ENCODE measurements around the gene SOX9. TPM values are rescaled to one million over a fixed set of nuclear protein-coding genes. Genes with fewer than 3 reads are reported as not detected.

The SOX9 gene
- total and polyA plus RNA-seq, 2 of the 8 experiments (the other 6 are each of a cell fraction or from before 2014, with no cell fraction given): 1.9 to 4.9 TPM

DNA sequence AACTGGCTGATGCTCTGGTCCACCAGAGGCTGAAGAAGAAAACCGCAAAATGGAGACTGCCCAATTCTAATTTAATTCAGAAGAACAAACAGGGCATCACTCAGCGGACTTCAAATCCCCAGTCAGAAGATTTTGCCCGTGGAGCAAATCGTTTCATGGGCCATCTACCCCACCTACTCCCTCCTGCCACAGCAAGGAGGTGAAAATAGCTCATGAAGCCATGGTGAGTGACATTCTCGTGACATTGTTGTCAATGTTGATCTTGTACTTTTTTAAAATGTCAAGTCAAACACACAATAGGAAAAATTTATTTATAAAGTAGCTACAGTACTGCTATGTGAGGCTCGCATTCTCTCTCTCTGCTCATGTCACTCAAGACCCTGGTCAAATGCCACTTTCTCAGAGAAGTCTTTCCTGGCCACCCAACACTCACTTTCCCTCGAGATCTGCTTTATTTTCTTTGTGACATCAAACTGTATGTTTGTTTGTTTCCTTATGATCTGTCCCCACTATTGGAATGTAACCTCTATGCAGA lies 31.3 kb upstream of the SOX9 start:
- no peak overlapping the region for H3K56ac ChIP-seq (replicated peaks; ENCODE audit: insufficient read length, low read depth, low read length)
- H3K79me2 ChIP-seq (ENCODE audit: control insufficient read depth in 1 of 2, insufficient read depth in 2 of 2, low read length in 2 of 2): no peaks in the 10 kb centered on the region
- no peak overlapping the region for H3K23ac ChIP-seq (ENCODE audit: insufficient read length)
- no peak overlapping the region for H2BK20ac ChIP-seq (ENCODE audit: low read length)
- H3K14ac ChIP-seq (ENCODE audit: insufficient read length): no peak overlapping the region
- no peak overlapping the region for H2BK15ac ChIP-seq (ENCODE audit: low read length)
- no peaks in the 10 kb centered on the region for H3K79me1 ChIP-seq (ENCODE audit: low read depth, low read length)
- H3K4me2 ChIP-seq (ENCODE audit: insufficient read depth in 1 of 2, low read depth in 2 of 2, low read length in 2 of 2): no peak overlapping the region
- H3K9me3 ChIP-seq (ENCODE audit: insufficient read depth in 2 of 2, low read depth in 1 of 2, low read length in 1 of 2): no peaks in the 10 kb centered on the region
- H2AFZ ChIP-seq (ENCODE audit: low read length): no peak overlapping the region
- H3K9ac ChIP-seq (replicated peaks in 1 of 4; ENCODE audit: extremely low read depth in 1 of 4, low read depth in 3 of 4, low read length in 3 of 4): no peak overlapping the region
- ChIA-PET CTCF (ENCODE audit: partially characterized antibody) (interaction anchor here (0.8 to 1.2 kb wide), 3 partner anchors 11 to 616 kb away, joined by 3 to 4 read pairs (median 3); no protein-coding TSS in a partner anchor), POLR2A (ENCODE audit: partially characterized antibody) (no interaction called here)
- H2BK12ac ChIP-seq (ENCODE audit: low read depth, low read length): no peak overlapping the region
- no peaks in the 10 kb centered on the region for H3K36me3 ChIP-seq (ENCODE audit: control insufficient read depth in 2 of 4, insufficient read depth in 4 of 4, low read length in 3 of 4)
- no peak overlapping the region for H2AK5ac ChIP-seq (ENCODE audit: low read depth, low read length)
- FAIRE-seq (no peak), DNase-seq (ENCODE audit: low read depth in 1 of 2, low spot score in 2 of 2) (no peak)
- no peak overlapping the region for H3K4ac ChIP-seq (replicated peaks; ENCODE audit: insufficient read length, low read depth, low read length)
- H2BK120ac ChIP-seq (replicated peaks; ENCODE audit: low read depth, low read length): no peak overlapping the region
- no peak overlapping the region for H4K8ac ChIP-seq (ENCODE audit: extremely low read depth, insufficient read depth, low read length)
- no peaks in the 10 kb centered on the region for H3K23me2 ChIP-seq (ENCODE audit: low read depth, low read length)
- H3K4me1 ChIP-seq (replicated peaks in 1 of 4; ENCODE audit: control insufficient read depth in 3 of 4, insufficient read depth in 4 of 4, low read length in 3 of 4): no peaks in the 10 kb centered on the region
- H2BK5ac ChIP-seq (ENCODE audit: low read depth, low read length): no peak overlapping the region
- no peak overlapping the region for H4K91ac ChIP-seq (replicated peaks; ENCODE audit: insufficient read length, low read length)
- no peaks in the 10 kb centered on the region for H4K20me1 ChIP-seq (replicated peaks in 1 of 2; ENCODE audit: control insufficient read depth in 1 of 2, insufficient read depth in 2 of 2, low read length in 2 of 2)
- H3K4me3 ChIP-seq (ENCODE audit: extremely low read depth in 1 of 4, insufficient read depth in 2 of 4, low read depth in 3 of 4, low read length in 4 of 4): no peak overlapping the region
- no peak overlapping the region for H4K5ac ChIP-seq (ENCODE audit: insufficient read length, low read depth, low read length)
- H3K27me3 ChIP-seq (replicated peaks in 1 of 4; ENCODE audit: control insufficient read depth in 3 of 4, extremely low read depth in 1 of 4, insufficient read depth in 3 of 4, low read length in 3 of 4): no peaks in the 10 kb centered on the region
- no peak overlapping the region for H3K27ac ChIP-seq (ENCODE audit: low read depth, low read length)
- no peak overlapping the region for H3K18ac ChIP-seq (ENCODE audit: extremely low read depth, low read length)
- WGBS, 2 experiments (ENCODE audit: extremely low coverage in 1 of 2, insufficient coverage in 1 of 2, insufficient read length in 1 of 2, insufficient replicate concordance in 2 of 2, low coverage in 1 of 2, low lambda C conversion rate in 2 of 2, missing lambda C conversion rate in 1 of 2): 82% methylated on average over 7 of the region's 7 CpGs; no CpG with 5 or more reads in 1 of the 2 experiments
- TF ChIP-seq SUZ12 (IDR thresholded peaks at IDR 0.05; ENCODE audit: low read length) (no peak), CBX5 (IDR thresholded peaks at IDR 0.05; ENCODE audit: low read depth, low read length) (no peak), RXRA (IDR thresholded peaks at IDR 0.05; ENCODE audit: insufficient read depth, low read depth, low read length) (no peak), KDM1A (IDR thresholded peaks at IDR 0.05; ENCODE audit: borderline replicate concordance, low read length) (no peak), RNF2 (IDR thresholded peaks at IDR 0.05; ENCODE audit: borderline replicate concordance, low read depth, low read length, missing control alignments, poor library complexity, severe bottlenecking) (no peak), POU5F1 (IDR thresholded peaks at IDR 0.05; ENCODE audit: low read depth, low read length) (no peak), POLR2A (IDR thresholded peaks at IDR 0.05; ENCODE audit: control extremely low read depth in 1 of 2, low read depth in 2 of 2, low read length in 2 of 2) (no peak), RFX5 (IDR thresholded peaks at IDR 0.05; ENCODE audit: borderline replicate concordance, low read depth, low read length) (no peak)
- TF ChIP-seq, protein P1, sequence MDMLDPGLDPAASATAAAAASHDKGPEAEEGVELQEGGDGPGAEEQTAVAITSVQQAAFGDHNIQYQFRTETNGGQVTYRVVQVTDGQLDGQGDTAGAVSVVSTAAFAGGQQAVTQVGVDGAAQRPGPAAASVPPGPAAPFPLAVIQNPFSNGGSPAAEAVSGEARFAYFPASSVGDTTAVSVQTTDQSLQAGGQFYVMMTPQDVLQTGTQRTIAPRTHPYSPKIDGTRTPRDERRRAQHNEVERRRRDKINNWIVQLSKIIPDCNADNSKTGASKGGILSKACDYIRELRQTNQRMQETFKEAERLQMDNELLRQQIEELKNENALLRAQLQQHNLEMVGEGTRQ (IDR thresholded peaks at IDR 0.05; ENCODE audit: low read length): no peak
- TF ChIP-seq, protein P2, sequence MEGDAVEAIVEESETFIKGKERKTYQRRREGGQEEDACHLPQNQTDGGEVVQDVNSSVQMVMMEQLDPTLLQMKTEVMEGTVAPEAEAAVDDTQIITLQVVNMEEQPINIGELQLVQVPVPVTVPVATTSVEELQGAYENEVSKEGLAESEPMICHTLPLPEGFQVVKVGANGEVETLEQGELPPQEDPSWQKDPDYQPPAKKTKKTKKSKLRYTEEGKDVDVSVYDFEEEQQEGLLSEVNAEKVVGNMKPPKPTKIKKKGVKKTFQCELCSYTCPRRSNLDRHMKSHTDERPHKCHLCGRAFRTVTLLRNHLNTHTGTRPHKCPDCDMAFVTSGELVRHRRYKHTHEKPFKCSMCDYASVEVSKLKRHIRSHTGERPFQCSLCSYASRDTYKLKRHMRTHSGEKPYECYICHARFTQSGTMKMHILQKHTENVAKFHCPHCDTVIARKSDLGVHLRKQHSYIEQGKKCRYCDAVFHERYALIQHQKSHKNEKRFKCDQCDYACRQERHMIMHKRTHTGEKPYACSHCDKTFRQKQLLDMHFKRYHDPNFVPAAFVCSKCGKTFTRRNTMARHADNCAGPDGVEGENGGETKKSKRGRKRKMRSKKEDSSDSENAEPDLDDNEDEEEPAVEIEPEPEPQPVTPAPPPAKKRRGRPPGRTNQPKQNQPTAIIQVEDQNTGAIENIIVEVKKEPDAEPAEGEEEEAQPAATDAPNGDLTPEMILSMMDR (IDR thresholded peaks at IDR 0.05; ENCODE audit: control extremely low read depth in 1 of 3, insufficient read depth in 1 of 3, low read depth in 1 of 3, low read length in 3 of 3): no peak
